ENCODE measurements around the gene THBD.

THBD gene

GRCh38 chr20:23007886-23008655 lies 41.4 kb downstream of the THBD start:
- no peak for DNase-seq

DNA sequence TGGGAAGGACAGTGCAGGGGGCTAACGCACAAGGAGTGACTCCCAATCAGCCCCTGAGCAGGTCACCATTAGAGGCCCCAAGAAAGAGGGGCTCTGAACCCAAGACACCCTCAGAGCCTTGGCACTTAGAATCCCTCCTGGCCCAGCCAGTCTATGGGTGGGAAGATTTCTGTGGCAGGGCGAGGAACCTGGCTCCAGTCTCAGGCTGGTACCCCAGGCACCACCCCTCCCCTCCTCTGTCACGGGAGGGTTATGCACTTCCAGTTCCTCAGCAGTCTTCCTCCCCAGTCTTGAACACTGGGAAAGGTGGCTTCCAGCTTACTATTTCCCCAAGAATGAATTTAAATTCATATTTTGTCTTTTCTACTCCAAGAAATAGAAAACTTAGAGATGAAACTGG lies 42.0 kb downstream of the THBD start:
- no peak for DNase-seq

GRCh38 chr20:23005776-23006175 lies 43.7 kb downstream of the THBD start:
- no peak for DNase-seq

DNA sequence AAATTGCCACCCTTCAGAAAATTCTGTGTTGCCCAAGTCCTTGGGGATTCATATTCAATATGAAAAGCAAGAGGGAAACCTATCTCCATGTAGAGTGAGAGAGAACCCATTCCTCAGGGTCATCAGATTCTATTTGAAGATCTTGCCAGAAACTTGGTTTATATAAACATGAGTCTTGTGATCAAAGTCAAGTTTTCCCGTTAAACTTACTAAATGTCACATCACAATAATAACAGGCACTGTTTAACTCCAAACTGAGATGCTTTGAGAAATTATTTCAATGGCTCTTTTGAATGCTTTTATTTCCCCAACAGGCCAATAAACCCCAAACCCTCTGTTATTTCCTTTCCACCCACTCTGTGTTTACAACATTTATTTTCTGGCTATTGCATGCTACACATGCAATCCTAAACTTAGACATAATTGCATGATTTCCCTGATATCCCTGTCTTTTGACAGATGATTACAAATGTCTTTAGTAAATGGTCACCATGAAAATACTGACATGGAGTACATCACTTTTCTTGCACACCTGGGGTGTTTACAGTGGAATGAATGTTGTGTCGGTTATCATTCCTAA lies 45.5 kb downstream of the THBD start:
- no peak for DNase-seq

DNA sequence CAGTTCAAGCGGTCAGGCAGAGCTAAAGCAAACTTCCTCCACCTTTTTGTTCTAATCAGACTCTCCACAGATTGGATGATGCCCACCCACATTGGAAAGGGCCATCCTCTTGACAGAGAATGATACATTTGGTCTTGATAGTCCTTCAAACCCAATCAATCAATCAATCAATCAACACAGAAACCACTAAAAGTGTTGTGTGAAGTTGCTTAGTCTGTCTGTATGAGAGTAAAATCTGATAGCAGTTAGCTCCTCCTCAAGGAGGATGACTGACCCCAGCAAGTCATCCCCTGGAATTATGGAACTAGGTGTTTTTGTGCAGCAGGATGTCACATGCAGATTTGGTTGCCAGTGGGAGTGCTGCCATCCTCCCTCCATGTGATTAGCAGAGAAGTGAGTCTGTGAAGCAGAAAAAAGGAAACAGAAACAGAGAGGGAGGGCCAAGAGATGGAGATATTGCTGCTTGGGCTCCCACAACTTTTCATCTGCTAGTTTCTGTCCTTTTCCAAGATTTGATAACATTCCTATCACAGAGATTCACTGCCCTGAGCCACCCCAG lies 46.3 kb downstream of the THBD start:
- DNase-seq: no peak

- no peak for DNase-seq
Observed at GRCh38 chr20:23002276-23002675, 47.2 kb downstream of the THBD start.

DNA sequence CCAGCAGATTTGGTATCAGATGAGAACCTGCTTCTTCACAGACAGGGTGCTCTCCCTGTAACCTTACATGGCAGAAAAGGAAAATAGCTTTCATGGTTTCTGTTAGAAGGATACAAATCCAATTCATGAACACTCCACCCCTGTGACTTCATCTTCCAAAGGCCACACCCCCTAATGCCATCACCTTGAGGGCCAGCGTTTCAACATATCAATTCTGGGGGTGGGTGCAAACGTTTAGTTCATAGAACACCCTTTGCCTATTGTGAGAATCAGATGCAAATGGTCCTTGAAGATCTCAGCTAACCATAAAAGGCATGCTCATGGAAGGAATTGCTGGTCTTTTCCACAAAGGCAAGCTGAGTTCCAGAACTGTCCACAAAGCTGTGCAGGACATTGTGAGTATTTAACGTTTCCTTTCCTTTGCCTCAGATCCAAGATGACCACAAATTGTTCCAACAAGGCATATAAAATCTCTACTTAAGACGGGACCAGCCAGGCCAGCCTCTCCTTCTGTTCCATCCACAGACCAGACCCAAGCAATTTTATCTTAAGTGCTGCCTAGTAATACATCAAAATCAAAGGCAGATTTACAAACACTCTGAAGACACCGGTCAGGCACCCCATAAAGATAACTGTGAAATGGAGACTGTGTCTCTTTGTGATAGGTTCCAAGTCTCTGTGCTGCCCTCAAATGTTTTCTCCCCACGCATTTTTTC lies 49.1 kb downstream of the THBD start:
- no peak for DNase-seq

- DNase-seq: no peak
Observed at GRCh38 chr20:22999756-23000155, 49.7 kb downstream of the THBD start.

- no peak for DNase-seq
Observed at GRCh38 chr20:22998476-22998875, 51.0 kb downstream of the THBD start.

DNA sequence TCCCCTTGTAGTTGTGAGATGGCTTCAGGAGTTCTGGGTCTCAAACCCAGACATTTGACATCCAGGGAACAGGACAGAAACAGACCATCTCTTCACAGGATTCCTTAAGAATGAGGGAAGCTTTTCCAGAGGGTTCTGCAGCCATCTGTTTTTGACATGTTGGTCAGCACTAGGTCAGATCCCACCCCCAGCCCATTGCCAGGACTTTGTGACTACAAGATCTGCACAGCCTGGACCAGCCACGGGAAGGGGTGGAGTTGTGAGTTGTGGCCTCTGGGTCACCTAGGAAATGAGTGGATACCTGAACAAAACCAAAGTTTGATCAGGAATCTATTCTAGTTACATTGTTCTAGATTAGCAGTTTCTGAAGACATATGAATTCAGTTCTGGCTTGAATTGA lies 53.5 kb downstream of the THBD start:
- DNase-seq: no peak

Data from stimulated activated CD4-positive, alpha-beta T cell treated with anti-CD3 and anti-CD28 coated beads, Interleukin-15, amount 100 ng/mL, for 24 hours (primary cell).